SU-DHL-6 (cell line): ENCODE results near the gene AGO3.

Experiments
- CTCF ChIP-seq: fragments of 200-600 bp; sonication (generic); IDR thresholded peaks from one replicate; pipeline ENCODE4 v1.5.1; 2017; ENCODE audit warnings: antibody characterized with exemption, mild to moderate bottlenecking, low read length, moderate library complexity; ENCODE audit not compliant: insufficient read depth, poor library complexity, severe bottlenecking
- EZH2phosphoT487 ChIP-seq: fragments of 200-600 bp; sonication (generic), shearing (Covaris generic); conservative IDR thresholded peaks from 2 replicates; pipeline ENCODE4 v1.6.1; 2018; ENCODE audit warnings: mild to moderate bottlenecking, antibody characterized with exemption, low read length, moderate library complexity, mixed read lengths

GRCh38 chr1:35885961-35886558 lies 44.8 kb upstream of the AGO3 start:
- TF ChIP-seq CTCF = no peak
- TF ChIP-seq EZH2phosphoT487 = no peak
